Activated CD4-positive, alpha-beta T cell treated with anti-CD3 and anti-CD28 coated beads, Interleukin-2, Interleukin-6, amounts not matched to agents 100 ng/mL and 50 ng/mL, durations not matched to agents 16 hours and 8 hours (primary cell): Measurements from ENCODE around the gene NAA38.

Source experiments
- DNase-seq: peaks from one replicate; pipeline ENCODE4 v3.0.0-alpha.2; 2020

Gene NAA38, protein sequence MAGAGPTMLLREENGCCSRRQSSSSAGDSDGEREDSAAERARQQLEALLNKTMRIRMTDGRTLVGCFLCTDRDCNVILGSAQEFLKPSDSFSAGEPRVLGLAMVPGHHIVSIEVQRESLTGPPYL

DNA sequence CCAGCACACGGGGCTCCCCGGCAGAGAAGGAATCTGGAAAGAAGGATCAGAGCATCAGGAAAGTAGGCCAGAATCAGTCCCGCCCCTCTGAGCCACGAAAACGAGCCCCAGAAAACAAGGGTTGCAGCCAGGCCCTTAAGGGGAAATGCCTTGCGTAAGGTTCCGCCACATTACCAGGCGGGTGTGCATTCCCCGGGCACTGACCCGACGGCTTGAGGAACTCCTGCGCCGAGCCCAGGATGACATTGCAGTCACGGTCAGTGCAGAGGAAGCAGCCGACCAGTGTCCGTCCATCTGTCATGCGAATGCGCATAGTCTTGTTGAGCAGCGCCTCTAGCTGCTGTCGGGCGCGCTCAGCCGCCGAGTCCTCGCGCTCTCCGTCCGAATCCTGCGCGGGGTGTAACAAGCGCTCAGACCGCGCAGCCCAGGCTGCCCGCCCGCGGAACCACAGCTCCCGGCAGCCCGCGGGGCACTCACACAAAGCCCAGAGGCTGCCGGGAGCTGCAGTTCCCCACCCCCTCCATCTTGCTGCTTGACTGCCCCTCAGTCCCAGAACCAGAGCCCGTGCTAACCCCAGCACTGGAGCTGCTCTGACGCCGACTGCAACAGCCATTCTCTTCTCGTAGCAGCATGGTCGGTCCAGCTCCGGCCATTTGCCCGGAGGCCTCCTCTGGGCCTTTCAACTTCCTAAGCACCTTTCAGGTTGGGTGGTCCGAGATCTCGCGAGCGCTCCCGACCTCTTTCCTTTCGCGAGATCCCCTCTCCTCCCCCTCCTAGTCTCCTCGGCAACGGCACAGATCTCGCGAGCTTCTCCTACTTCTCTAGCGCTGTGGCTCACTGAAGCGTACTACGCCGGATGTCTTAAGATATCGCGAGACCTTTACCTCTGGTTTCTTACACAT, at the start of gene NAA38:
Gene NAA38, minus strand, starts transcription at position 749 of the 902 bp plus-strand sequence. Its CDS starts 96 bp downstream, at position 653.
- peak; percentile 97 for DNase-seq

DNA sequence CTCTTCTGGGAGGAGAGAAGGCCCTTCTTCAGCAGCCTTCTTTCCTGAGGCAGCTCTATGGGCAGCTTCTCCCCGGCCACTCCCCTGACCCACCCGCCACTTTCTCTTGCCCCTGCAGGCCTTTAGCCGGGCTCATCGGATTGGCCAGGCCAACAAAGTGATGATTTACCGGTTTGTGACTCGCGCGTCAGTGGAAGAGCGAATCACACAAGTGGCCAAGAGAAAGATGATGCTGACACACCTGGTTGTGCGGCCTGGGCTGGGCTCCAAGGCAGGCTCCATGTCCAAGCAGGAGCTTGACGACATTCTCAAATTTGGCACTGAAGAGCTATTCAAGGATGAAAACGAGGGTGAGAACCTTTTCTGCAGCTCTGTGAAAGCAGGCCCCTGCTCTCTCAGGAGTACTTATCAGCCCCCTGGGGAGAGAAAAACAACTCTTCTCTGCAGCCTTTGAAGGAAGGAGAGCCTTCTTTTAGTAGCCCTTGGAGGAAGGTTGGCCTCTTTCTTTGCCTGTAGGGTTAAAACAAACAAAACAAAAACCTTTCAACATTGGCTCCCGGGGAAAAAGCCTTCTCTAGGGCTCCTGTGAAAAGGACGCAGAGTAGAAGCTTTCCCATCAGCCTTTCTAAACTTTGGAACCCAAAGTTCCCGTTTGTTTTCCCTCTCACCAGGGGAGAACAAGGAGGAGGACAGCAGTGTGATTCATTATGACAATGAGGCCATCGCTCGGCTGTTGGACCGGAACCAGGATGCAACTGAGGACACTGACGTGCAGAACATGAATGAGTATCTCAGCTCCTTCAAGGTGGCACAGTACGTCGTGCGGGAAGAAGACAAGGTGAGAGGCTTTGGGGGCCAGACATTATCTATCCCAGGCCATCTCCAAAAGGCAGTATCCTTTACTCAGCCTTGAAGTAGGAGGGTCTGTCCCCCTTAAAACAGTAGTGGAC, 46.1 kb upstream of the NAA38 start:
- DNase-seq, result no peak

DNA sequence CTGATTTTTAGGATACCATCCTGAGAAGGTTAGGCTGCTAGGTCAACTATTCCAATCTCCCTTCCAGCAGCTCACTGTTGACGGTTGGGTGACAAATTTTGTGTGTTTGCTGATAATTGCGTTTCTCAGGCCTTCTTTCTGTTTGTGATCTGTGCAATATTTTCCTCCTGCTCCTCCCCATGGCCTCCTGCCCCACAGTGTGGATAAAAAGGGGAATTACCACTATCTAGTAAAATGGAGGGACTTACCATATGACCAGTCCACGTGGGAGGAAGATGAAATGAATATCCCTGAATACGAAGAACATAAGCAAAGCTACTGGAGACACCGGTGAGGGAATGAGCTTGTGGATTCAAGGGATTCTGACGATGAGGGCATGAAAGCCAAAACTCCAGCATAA, 40.4 kb upstream of the NAA38 start:
- no peak for DNase-seq

DNA sequence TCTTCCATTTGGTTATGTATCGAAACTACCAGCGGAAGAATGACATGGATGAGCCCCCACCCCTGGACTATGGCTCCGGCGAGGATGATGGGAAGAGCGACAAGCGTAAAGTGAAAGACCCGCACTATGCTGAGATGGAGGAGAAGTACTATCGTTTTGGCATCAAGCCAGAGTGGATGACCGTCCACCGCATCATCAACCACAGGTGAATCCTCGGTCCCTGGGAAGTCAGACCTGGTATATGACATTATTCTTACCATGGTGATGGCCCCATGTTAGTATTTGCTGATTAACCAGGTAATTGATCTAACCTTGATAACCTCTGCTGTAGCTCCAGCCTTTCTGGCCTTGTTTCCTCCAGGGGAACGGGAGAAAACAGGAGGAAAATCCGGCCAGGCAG, 39.7 kb upstream of the NAA38 start:
- no peak for DNase-seq

DNA sequence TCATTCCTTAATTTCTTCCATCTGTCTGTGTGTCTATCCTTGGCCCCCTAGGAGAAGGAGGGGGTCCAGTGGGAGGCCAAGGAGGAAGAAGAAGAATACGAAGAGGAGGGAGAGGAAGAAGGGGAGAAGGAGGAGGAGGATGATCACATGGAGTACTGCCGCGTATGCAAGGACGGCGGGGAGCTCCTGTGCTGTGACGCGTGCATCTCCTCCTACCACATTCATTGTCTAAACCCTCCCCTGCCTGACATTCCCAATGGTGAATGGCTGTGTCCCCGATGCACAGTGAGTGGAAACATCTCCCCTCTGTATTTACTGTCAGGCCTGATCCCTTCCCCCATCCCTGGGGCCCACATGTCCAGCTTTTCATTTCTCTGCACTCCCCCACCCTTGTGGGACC, 37.5 kb upstream of the NAA38 start:
- DNase-seq, result no peak

DNA sequence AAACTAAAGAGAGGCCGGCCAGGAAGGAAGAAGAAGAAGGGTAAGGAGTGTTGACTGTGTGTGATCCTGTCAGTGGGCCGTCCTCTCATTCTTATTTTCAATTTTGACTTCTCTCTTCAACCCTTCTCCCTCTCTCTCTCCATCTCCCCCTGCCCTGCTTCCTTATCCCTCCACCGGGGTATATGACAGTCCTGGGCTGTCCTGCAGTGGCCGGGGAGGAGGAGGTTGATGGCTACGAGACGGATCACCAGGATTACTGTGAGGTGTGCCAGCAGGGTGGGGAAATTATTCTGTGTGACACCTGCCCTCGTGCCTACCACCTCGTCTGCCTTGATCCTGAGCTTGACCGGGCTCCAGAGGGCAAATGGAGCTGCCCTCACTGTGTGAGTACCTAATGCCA, 36.9 kb upstream of the NAA38 start:
- no peak for DNase-seq

DNA sequence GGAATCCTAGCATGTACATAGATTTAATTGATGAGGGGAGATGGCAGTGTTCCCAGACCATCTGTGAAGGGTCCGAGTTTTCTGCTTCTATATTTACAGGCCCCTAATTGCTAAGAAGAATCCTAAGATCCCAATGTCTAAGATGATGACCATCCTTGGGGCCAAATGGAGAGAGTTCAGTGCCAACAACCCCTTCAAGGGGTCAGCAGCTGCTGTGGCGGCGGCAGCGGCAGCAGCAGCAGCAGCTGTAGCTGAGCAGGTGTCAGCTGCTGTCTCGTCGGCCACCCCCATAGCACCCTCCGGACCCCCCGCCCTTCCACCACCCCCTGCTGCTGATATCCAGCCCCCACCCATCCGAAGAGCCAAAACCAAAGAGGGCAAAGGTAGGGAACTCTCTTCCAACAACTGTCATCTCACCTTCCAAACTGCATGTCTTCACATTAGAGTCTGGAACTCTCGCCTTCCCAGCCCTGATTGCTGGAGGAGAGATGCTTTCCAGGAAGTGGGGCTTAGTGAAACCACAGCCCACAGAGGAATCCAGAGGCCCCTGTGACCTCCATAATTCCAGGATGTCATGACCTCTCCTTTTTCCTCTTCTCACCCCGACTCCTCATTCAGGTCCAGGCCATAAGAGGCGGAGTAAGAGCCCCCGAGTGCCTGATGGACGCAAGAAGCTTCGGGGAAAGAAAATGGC, 36.0 kb upstream of the NAA38 start:
- DNase-seq, result no peak

DNA sequence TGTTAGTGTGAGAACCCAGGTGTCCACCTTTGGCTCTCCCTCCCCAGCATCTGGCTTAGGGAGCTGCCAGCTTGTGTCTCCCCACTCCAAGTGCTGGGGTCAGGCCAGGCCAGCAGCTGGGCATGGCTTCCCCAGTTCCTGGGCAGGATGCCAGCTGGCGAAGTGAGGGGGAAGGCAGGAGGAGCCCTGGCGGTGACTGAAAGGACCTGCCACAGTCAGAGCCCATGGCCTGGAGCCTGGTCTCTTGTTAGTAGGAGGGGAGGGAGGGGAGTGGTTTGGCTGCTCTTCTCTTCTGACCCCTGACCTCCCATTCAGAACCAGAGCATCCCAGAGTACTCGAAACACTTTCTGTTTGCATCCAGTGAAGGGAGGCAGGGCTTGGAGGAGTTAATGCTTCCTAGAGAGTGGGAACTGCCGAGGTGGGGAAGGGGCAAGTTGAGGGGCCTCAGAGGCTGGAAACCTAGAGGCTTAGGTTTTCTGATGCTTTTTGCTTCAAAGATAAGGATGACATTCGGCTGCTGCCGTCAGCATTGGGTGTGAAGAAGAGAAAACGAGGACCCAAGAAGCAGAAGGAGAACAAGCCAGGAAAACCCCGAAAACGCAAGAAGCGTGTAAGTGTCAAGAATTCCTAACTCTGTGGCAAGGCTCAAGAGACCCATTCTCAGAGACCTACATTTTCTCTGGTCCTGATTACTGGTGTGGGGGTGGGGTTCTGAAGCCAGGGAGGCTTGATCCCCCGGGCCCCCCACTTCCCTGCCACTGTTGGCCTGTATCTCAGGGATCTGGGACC, 32.0 kb upstream of the NAA38 start:
- DNase-seq, result peak; percentile 25

DNA sequence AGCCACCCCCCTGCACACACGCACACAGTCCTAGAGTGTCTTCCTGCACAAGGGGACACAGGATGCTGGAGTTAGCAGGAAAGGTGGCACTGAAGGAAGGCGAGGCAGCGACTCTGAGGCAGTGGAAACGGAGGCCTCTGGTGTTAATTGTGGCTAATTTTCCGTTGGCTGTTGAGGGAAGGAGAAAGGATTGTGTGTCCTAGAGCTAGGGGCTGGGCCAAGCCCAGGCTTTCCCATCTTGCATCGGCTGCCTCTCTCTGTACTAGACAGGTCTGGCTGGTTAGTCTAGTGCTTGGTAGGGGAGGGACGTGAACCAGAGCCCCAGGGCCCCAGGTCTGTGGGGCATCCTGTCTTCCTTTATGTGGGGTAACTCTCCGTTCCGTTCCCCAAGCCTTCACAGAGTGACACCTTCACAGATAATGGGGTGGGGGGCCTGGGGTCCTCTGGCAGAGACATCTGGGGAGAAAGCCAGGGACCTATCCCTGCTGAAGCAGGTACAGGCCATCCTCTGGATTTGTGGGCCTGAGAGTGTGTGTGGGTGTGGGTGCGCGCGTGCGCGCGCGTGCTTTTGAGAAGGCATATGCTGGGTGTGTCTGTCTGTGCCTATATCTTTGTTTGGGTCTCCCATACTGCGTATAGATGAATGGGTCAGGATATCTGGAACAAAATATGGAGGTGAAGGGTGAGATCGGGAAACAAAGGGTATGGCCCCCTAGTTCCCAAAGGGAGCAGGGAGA, 31.0 kb upstream of the NAA38 start, which contains the start of gene CHD3:
Gene CHD3, plus strand, starts transcription at position 606 of the 737 bp plus-strand sequence. CDS start 212 bp downstream, outside the sequence.
- DNase-seq, result peak; percentile 68

DNA sequence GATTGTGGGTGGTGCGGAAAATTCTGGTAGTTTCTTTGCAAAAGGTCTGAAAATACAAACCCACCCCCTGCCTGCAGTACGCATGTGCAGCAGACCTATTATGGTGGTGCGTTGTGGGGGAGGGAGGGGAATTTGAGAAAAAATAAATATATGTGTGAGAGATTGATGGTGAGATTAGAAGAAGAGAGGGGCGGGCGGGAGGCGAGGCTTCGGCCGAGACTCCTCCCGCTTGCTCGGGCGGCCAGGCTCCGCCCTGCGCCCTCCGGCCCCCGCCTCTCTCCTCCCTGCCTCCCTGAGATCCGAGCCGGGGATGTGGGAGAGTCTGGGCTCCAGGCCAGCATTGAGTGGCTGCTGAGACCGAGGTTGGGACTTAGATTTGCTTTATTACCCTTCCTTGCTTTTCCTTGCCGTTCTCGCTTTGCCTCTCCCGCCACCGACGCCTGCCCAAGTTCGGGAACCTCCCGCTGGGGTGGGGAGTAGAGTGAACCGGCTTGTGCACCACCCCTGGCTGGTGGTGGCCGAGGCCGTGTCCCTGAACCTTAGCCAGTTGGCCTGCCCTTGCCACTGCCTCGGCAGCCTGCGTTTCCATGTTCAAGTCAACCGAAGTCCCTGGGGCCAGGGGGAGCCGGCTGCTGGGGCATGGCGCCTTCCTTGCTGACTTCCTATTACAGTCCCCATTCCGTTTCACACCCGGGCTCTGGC, 30.3 kb upstream of the NAA38 start:
- peak; percentile 92 for DNase-seq

DNA sequence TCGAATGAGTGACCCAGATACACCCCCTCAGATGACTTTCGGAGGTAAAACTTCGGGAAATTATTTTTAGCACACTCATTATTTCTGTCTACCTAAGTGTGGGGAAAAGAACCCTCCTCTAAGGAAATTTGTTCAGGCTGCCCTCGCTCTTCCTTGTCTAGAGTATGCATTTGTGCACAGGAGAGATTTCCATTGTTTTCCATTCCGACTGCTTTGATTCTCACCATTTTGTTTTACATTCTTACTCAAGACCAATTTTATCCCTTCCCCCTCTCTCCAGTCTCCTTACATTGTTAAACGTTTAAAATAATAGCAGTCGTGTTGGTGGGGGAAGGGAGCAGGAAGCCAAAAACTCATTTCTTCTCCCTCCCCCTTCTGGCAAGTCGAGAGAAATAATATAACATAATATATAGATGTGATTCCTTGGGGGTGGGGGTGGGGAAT, 29.7 kb upstream of the NAA38 start:
- DNase-seq, result no peak

DNA sequence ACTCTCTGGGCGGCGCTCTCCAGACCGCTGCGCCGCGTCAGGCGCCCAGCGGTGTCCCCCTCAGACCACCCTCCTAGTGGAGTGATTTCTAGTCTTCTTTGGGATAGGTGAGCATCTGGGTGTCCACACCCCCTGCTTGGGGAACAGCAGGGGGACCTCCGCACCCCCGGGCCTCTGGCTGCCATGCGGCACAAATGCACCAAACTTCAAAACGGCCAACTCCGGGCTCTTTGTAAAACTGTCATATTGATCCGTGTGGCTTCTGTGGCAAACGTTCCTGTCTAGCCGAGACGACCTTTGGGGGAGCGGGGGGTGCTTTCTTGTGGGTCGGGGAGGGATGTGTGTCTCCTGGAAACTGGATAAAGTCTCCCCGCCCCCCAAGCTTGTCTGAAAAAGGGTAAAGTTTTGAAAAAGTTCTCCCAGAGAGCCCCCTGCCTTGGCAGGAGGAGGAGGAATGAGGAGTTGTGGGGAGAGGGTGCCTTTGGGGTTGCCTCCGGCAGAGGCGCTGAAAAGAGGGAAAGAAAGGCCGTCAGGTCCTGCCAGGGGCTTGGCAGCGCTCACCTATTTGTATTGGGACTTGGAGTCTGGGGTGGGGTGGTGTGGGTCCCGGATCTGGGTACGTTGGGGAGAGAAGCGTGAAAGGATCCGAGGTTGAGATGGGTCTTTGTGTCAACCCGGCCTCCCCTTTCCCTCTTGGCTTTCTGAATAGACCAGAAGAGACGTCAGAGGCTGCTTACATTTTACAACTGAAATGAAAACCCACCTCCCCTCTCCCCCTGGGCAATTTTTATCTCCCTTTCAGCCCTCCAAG, 29.1 kb upstream of the NAA38 start:
- DNase-seq, result peak; percentile 49

DNA sequence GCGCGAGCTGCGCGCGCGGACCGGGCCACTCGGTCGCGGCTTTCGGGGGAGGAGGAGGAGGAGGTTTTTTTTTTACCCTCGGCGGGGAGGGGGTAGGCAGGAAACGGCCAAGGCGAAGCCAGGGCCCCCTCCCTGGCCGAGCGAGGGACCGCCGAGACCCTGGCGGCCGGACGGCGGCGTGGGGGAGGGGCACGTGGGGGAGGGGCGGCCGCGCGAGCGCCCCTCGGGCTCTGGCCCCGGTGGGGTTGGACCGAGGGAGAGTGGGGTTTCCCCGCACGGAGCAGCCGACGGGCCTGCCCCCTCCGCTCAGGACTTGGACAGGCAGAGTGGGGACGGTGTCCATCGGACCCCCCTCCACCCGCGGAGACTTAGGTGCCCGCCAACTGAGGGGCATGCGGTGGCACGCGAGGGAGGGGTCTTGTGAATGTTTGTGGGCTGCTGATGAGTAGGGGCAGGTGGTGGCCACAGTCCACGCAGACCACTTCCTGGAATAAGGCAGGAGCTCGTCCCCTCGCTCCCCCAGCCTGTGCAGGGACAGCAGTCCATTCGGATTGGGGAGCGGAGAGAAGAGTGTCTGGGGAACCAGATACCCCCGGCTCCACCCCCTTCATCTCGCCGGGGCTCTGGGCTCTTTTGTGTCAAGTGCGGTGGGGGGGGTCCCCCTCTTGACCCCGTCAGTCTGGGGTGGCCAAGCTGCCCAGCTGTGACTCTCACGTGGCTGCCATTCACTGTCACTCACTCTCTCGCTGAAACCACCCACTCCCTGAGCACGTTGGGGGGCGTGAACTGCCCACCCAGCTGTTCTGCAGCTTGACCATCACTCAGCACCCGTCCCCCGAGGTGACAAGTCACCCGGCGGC, 28.2 kb upstream of the NAA38 start:
- peak; percentile 61 for DNase-seq

DNA sequence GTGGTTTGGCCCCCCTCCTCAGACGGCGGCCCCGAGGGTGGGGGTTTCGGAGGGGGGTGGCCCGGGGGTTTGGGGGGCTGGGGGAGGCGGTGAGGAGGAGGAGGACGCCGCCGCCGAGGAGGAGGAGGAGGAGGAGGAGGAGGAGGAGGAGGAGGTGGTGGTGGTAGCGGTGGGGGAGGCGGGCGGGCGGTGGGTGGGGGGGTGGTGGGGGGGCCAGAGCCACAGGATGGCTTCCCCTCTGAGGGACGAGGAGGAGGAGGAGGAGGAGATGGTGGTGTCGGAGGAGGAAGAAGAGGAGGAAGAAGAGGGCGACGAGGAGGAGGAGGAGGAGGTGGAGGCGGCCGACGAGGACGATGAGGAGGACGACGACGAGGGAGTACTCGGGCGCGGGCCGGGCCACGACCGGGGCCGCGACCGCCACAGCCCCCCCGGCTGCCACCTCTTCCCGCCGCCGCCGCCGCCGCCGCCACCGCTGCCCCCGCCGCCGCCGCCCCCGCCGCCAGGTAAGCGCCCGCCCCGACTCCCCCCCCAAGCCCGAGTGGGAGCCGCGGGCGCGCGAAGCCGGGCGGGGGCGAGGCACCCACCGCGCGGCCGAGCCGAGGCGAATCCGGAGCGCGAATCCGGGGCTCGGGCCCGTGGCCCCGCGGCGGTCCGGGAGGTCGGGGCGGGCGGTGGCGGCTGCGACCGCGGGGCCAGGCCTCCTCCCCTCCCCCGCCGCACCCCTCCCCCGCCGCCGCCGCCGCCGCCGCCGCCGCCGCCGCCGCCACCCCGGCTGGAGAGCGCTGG, 27.4 kb upstream of the NAA38 start:
- peak; percentile 34 for DNase-seq

DNA sequence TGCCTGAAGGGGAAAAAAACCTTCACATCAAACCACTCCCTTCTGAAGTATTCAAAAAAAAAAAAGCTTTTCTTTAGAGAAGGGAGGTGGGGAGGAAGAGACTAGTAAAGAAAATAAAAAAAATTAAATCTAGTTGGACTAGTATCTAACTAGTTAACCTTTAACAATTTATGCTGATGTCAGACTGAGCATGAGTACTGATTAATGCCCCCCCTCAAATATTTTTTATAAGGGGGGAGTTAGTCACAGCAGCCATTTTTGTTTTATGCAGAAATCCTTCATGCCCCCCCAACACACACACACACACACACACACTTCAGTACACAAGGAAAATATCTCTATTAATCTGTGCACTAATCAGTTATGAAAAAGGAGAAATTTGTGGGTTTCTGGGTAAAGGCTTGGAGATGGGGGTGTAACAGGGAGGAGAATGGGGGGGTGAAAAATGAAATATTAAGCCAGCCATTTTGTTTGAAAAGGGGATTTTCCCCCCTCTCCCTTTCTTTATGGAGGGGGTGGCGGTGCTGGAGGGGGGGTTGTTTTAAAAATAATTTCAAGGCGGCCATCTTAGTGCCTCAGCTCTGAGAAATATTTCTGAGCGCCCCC, 26.5 kb upstream of the NAA38 start:
- peak; percentile 30 for DNase-seq

DNA sequence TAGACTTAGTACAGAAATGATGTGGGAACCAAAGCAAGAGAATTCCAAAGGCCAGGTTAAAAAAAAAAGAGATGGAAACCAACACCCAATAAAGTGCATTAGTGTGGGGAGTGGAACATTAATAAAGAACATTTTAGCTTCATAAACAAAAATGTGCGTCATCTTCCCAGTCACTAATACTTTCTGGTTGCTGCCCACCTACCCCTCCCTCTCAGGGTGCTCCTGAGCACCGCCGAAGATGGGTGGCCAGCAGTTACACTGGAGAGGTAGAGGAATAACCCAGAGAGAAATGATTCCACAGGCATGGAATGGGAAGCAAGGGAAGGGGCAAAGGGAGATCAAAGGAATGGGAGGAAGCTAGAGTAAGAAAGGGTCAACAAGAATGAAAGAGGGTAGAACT, 25.3 kb upstream of the NAA38 start:
- no peak for DNase-seq

DNA sequence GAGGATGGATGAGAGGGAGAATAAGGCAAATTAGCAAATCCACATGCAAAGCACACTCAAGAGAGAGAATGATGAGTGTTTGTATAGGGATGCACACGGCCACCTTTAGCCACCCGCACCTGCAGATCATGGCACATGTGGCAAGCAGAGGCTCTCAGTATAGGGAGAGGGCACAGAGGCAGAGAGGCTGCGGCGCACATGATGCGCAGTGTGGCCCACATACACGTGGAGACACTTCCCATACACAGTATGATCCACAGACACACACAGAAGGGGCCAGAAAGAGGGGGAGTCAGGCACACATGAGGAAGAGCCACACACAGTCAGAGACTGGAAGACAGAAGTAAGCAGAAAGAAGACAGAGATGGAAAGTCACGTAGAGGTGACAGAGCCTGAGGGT, 24.7 kb upstream of the NAA38 start:
- no peak for DNase-seq
